ENCODE measurements around the gene PLEKHB1. TPM values are rescaled to one million over a fixed set of nuclear protein-coding genes. Genes with fewer than 3 reads are reported as not detected.

PLEKHB1 gene
- total RNA-seq, 1 experiment from 2014 or later, result 22.9 TPM

DNA sequence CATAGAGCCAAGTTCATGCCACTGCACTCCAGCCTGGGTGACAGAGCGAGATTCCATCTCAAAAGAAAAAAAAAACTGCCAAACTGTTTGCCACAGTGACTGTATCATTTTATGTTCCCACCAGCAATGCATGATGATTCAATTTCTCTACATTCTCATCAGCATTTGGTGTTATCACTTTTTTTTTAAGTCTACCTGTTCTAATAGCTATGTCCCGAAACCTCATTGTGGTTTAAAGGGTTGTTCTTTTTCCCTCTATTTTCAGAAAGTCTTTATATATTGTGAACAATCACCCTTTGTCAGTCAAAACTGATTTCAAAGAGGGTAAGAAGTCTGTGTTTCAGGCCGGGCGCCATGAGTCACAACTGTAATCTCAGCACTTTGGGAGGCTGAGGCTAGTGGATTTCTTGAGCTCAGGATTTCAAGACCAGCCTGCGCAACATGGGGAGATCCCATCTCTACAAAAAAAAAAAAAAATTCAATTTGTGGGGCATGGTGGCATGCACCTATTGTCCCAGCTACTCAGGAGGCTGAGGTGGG is 33.7 kb upstream of the PLEKHB1 start:
- Histone ChIP-seq H3K4me2 (ENCODE audit: low read length) (no peak overlapping the region), H3K79me2 (ENCODE audit: insufficient read depth, low read length) (no peaks in the 10 kb centered on the region), H3K4me1 (ENCODE audit: control insufficient read depth in 1 of 2, insufficient read depth in 2 of 2, low read length in 2 of 2) (no peaks in the 10 kb centered on the region), H3K27me3 (ENCODE audit: insufficient read depth, low read length) (no peaks in the 10 kb centered on the region), H3K27ac (ENCODE audit: low read depth, low read length) (no peak overlapping the region), H4K20me1 (ENCODE audit: insufficient read depth) (no peaks in the 10 kb centered on the region), H3K9ac (ENCODE audit: low read length) (no peak overlapping the region), H3K9me2 (ENCODE audit: insufficient read depth) (no peaks in the 10 kb centered on the region), H2AFZ (ENCODE audit: low read depth, low read length, poor library complexity, severe bottlenecking) (no peak overlapping the region), H3K36me3 (ENCODE audit: control insufficient read depth in 1 of 2, insufficient read depth in 2 of 2, low read length in 2 of 2) (no peaks in the 10 kb centered on the region), H3K9me3 (ENCODE audit: control insufficient read depth in 1 of 2, insufficient read depth in 1 of 2, low read depth in 1 of 2, low read length in 2 of 2) (no peaks in the 10 kb centered on the region), H3K4me3 (replicated peaks in 1 of 2; ENCODE audit: low read depth in 1 of 2, low read length in 2 of 2) (no peak overlapping the region)
- intact Hi-C loops (cut with micrococcal nuclease), result no loop called here
- no TSS peak for BruUV-seq (replicated peaks)
- ATAC-seq (no peak), DNase-seq (ENCODE audit: low read depth, low spot score) (no peak)
- POLR2A ChIA-PET, result no interaction called here
- RAD21 ChIA-PET (ENCODE audit: low non-redundant PET in 1 of 2, low total read pairs in 2 of 2, uncharacterized antibody in 2 of 2, unreplicated experiment in 2 of 2), result interaction anchor here in 1 of 2 experiments (0.7 kb wide), 1 partner anchor 27 kb away, joined by 4 read pairs; no protein-coding TSS in a partner anchor
- CTCF ChIA-PET, result interaction anchor here (1.1 to 1.3 kb wide), 2 partner anchors 12 to 13 kb away, joined by 3 read pairs; no protein-coding TSS in a partner anchor
- TF ChIP-seq YY1 (IDR thresholded peaks at IDR 0.05; ENCODE audit: extremely low read depth, insufficient replicate concordance, low read depth, low read length) (no peak), REST (IDR thresholded peaks at IDR 0.05; ENCODE audit: low read depth) (no peak), POLR2AphosphoS5 (IDR thresholded peaks at IDR 0.05; ENCODE audit: low read depth, low read length) (no peak), ZNF274 (IDR thresholded peaks at IDR 0.05; ENCODE audit: low read depth, low read length) (no peak), CEBPB (IDR thresholded peaks at IDR 0.05; ENCODE audit: low read depth) (no peak), FOSL1 (IDR thresholded peaks at IDR 0.05; ENCODE audit: low read depth) (no peak), EZH2 (IDR thresholded peaks at IDR 0.05) (no peak), SRF (IDR thresholded peaks at IDR 0.05; ENCODE audit: low read depth) (no peak), TCF7L2 (IDR thresholded peaks at IDR 0.05; ENCODE audit: borderline replicate concordance, extremely low read depth, insufficient read depth, insufficient read length) (no peak), EZH2phosphoT487 (IDR thresholded peaks at IDR 0.05; ENCODE audit: borderline replicate concordance) (no peak), JUND (IDR thresholded peaks at IDR 0.05) (no peak), SP1 (IDR thresholded peaks at IDR 0.05; ENCODE audit: low read depth) (no peak), ELF1 (IDR thresholded peaks at IDR 0.05; ENCODE audit: borderline replicate concordance, low read depth) (no peak), MAX (IDR thresholded peaks at IDR 0.05) (no peak), EGR1 (IDR thresholded peaks at IDR 0.05; ENCODE audit: low read depth) (no peak)
- TF ChIP-seq, protein P1, sequence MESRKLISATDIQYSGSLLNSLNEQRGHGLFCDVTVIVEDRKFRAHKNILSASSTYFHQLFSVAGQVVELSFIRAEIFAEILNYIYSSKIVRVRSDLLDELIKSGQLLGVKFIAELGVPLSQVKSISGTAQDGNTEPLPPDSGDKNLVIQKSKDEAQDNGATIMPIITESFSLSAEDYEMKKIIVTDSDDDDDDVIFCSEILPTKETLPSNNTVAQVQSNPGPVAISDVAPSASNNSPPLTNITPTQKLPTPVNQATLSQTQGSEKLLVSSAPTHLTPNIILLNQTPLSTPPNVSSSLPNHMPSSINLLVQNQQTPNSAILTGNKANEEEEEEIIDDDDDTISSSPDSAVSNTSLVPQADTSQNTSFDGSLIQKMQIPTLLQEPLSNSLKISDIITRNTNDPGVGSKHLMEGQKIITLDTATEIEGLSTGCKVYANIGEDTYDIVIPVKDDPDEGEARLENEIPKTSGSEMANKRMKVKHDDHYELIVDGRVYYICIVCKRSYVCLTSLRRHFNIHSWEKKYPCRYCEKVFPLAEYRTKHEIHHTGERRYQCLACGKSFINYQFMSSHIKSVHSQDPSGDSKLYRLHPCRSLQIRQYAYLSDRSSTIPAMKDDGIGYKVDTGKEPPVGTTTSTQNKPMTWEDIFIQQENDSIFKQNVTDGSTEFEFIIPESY (IDR thresholded peaks at IDR 0.05; ENCODE audit: extremely low read depth, insufficient replicate concordance, low read length), result no peak

All from HCT116 (cell line).